ENCODE measurements around the gene RAB20.

GRCh38 chr13:110574161-110574560 is 12.6 kb upstream of the RAB20 start:
- TF ChIP-seq CTCF (IDR thresholded peaks at IDR 0.05; ENCODE audit: insufficient read depth, low read depth, low read length) (no peak), EZH2 (IDR thresholded peaks at IDR 0.05; ENCODE audit: insufficient read depth, low read length) (no peak)

All from astrocyte (in vitro differentiated cells and primary cell).